Astrocyte of the spinal cord (primary cell): ENCODE measurements around the gene NOB1.

Experiments
- DNase-seq: peaks from one replicate; pipeline ENCODE4 v3.0.0; 2011; ENCODE audit warnings: low read depth, low spot score
- H3K4me3 ChIP-seq: 2 replicates; pipeline ENCODE4 v1.5.1; 2011; ENCODE audit warnings: low read depth, mild to moderate bottlenecking, low read length, moderate library complexity
- CTCF ChIP-seq: IDR thresholded peaks from 2 replicates; pipeline ENCODE4 v1.5.1; 2012; ENCODE audit warnings: low read depth, mild to moderate bottlenecking, low read length, inconsistent platforms
- in situ Hi-C: cut with HindIII; loops from 2 replicates; pipeline ENCODE4 v1.10.0; 2017; ENCODE audit warnings: low sequenced_read_pairs

NOB1 gene

GRCh38 chr16:69703638-69704037 lies 51.1 kb downstream of the NOB1 start:
- in situ Hi-C loops: no loop called here

GRCh38 chr16:69701866-69702265 lies 52.9 kb downstream of the NOB1 start:
- TF ChIP-seq CTCF: no peak
- no peak overlapping the region for H3K4me3 ChIP-seq
- no peak for DNase-seq
- in situ Hi-C loops: no loop called here

More at GRCh38 chr16:69703638-69704037, 51.1 kb downstream of the NOB1 start:
- peak; percentile 26 for DNase-seq
- TF ChIP-seq CTCF: no peak
- no peak overlapping the region for H3K4me3 ChIP-seq

- H3K4me3 ChIP-seq: no peak overlapping the region
- no peak for DNase-seq
- no peak for TF ChIP-seq CTCF
- in situ Hi-C loops: no loop called here
Measured at GRCh38 chr16:69701452-69701851, 53.3 kb downstream of the NOB1 start.

- in situ Hi-C loops: no loop called here
- H3K4me3 ChIP-seq: no peak overlapping the region
- DNase-seq: no peak
- TF ChIP-seq CTCF: no peak
Measured at GRCh38 chr16:69699915-69700314, 54.8 kb downstream of the NOB1 start.

GRCh38 chr16:69698404-69698803 lies 56.3 kb downstream of the NOB1 start:
- no peak for DNase-seq
- no peak for TF ChIP-seq CTCF
- in situ Hi-C loops: no loop called here
- H3K4me3 ChIP-seq: no peak overlapping the region

GRCh38 chr16:69693916-69694315 lies 60.8 kb downstream of the NOB1 start:
- TF ChIP-seq CTCF: no peak
- in situ Hi-C loops: no loop called here
- no peak for DNase-seq
- no peak overlapping the region for H3K4me3 ChIP-seq
